B cell (primary cell): ENCODE measurements around the gene BAZ1B.

Experiments used
- CTCF ChIP-seq: fragments of 200-600 bp; IDR thresholded peaks from one replicate; pipeline ENCODE4 v1.8.0; 2022; ENCODE audit warnings: antibody characterized with exemption, mild to moderate bottlenecking
- EZH2 ChIP-seq: IDR thresholded peaks from 2 replicates; pipeline ENCODE4 v1.6.1; 2012; ENCODE audit warnings: borderline replicate concordance, low read depth, mild to moderate bottlenecking, moderate library complexity, low read length; ENCODE audit not compliant: insufficient read depth, poor library complexity, severe bottlenecking

GRCh38 chr7:73439410-73439704, 82.7 kb downstream of the BAZ1B start:
- TF ChIP-seq EZH2, result no peak
- no peak for TF ChIP-seq CTCF
